ENCODE data around the gene KRTAP1-5.

DNA sequence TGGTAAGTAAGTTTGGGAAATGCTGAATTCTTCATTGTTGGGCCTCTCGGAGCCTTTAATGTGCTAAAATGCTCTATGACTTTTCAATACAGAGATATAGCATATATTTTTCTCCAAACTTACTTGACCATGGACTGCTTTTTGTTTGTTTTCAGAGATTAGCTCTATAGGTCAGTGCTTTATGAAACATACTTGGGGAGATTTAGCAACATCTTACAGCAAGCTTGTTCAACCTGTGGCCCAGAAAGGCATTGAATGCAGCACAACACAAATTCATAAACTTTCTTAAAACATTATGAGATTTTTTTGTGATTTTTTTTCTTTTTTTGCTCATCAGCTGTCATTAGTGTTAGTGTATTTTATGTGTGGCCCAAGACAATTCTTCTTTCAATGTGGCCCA lies 17.1 kb downstream of the KRTAP1-5 start:
- TF ChIP-seq POLR2A (IDR thresholded peaks at IDR 0.05), result no peak
- TF ChIP-seq, protein P1, sequence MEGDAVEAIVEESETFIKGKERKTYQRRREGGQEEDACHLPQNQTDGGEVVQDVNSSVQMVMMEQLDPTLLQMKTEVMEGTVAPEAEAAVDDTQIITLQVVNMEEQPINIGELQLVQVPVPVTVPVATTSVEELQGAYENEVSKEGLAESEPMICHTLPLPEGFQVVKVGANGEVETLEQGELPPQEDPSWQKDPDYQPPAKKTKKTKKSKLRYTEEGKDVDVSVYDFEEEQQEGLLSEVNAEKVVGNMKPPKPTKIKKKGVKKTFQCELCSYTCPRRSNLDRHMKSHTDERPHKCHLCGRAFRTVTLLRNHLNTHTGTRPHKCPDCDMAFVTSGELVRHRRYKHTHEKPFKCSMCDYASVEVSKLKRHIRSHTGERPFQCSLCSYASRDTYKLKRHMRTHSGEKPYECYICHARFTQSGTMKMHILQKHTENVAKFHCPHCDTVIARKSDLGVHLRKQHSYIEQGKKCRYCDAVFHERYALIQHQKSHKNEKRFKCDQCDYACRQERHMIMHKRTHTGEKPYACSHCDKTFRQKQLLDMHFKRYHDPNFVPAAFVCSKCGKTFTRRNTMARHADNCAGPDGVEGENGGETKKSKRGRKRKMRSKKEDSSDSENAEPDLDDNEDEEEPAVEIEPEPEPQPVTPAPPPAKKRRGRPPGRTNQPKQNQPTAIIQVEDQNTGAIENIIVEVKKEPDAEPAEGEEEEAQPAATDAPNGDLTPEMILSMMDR (IDR thresholded peaks at IDR 0.05), result no peak
